Measurements from ENCODE around the gene ZFAND2A. TPM values are rescaled to one million over a fixed set of nuclear protein-coding genes. Genes with fewer than 3 reads are reported as not detected.

The ZFAND2A gene
- total and polyA plus RNA-seq, 2 experiments from 2014 or later = 15.3 to 29.2 TPM

DNA sequence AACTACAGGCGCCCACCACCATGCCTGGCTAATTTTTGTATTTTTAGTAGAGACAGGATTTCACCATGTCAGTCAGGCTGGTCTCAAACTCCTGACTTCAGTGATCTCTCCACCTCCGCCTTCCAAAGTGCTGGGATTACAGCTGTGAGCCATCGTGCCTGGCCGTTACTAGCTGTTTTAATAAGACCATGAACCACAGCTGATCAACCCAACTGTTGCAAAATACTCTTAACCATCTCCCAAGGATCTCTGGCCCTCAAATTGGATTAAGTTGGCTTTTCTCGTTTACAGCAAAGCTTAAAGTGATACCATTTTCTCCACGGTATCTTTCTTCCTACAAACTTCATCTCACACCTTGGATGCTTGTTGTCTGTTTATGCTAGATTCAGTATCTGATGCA is 18.3 kb downstream of the ZFAND2A start:
- Mint-ChIP-seq H3K36me3 (ENCODE audit: low read depth) (no peaks in the 10 kb centered on the region), H3K27me3 (ENCODE audit: insufficient read depth, low read depth, poor library complexity) (peaks cover 4% of the 10 kb centered on the region), H3K27ac (no peak overlapping the region), H3K9me3 (no peaks in the 10 kb centered on the region; the same call in 2 of the 3 replicates), H3K4me3 (no peak overlapping the region), H3K4me1 (peaks cover 6% of the 10 kb centered on the region; the same call in 2 of the 3 replicates)
- H3K79me2 ChIP-seq (replicated peaks; ENCODE audit: insufficient read depth) = peaks cover 11% of the 10 kb centered on the region
- no peak overlapping the region for H3K4me2 ChIP-seq
- H3F3A ChIP-seq (replicated peaks; ENCODE audit: low read depth) = peaks cover 4% of the 10 kb centered on the region; the same call in 1 of the 2 replicates
- H4K20me1 ChIP-seq (replicated peaks; ENCODE audit: insufficient read depth) = no peaks in the 10 kb centered on the region; the same call in 1 of the 2 replicates
- TF ChIP-seq NANOG (IDR thresholded peaks at IDR 0.05; ENCODE audit: borderline replicate concordance) (no peak), EZH2 (IDR thresholded peaks at IDR 0.05; ENCODE audit: low read depth, unreplicated experiment) (no peak), JUNB (IDR thresholded peaks at IDR 0.05; ENCODE audit: unreplicated experiment) (no peak)
- TF ChIP-seq, protein P1, sequence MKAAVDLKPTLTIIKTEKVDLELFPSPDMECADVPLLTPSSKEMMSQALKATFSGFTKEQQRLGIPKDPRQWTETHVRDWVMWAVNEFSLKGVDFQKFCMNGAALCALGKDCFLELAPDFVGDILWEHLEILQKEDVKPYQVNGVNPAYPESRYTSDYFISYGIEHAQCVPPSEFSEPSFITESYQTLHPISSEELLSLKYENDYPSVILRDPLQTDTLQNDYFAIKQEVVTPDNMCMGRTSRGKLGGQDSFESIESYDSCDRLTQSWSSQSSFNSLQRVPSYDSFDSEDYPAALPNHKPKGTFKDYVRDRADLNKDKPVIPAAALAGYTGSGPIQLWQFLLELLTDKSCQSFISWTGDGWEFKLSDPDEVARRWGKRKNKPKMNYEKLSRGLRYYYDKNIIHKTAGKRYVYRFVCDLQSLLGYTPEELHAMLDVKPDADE (IDR thresholded peaks at IDR 0.05) = no peak
- TF ChIP-seq, protein P2, sequence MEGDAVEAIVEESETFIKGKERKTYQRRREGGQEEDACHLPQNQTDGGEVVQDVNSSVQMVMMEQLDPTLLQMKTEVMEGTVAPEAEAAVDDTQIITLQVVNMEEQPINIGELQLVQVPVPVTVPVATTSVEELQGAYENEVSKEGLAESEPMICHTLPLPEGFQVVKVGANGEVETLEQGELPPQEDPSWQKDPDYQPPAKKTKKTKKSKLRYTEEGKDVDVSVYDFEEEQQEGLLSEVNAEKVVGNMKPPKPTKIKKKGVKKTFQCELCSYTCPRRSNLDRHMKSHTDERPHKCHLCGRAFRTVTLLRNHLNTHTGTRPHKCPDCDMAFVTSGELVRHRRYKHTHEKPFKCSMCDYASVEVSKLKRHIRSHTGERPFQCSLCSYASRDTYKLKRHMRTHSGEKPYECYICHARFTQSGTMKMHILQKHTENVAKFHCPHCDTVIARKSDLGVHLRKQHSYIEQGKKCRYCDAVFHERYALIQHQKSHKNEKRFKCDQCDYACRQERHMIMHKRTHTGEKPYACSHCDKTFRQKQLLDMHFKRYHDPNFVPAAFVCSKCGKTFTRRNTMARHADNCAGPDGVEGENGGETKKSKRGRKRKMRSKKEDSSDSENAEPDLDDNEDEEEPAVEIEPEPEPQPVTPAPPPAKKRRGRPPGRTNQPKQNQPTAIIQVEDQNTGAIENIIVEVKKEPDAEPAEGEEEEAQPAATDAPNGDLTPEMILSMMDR (conservative IDR thresholded peaks at IDR 0.05; ENCODE audit: low read depth in 2 of 2) = no peak
- no peak overlapping the region for H3K27ac ChIP-seq (ENCODE audit: low read depth)
- H3K4me1 ChIP-seq (ENCODE audit: insufficient read depth) = peaks cover 7% of the 10 kb centered on the region
- no peaks in the 10 kb centered on the region for H3K27me3 ChIP-seq (ENCODE audit: insufficient read depth)
- no peaks in the 10 kb centered on the region for H3K36me3 ChIP-seq (ENCODE audit: insufficient read depth)
- H3K4me3 ChIP-seq = no peak overlapping the region
- DNase-seq (ENCODE audit: low spot score) = no peak
- ATAC-seq = no peak
- H2AFZ ChIP-seq = no peak overlapping the region
- H3K9me2 ChIP-seq (ENCODE audit: insufficient read depth) = no peaks in the 10 kb centered on the region

DNA sequence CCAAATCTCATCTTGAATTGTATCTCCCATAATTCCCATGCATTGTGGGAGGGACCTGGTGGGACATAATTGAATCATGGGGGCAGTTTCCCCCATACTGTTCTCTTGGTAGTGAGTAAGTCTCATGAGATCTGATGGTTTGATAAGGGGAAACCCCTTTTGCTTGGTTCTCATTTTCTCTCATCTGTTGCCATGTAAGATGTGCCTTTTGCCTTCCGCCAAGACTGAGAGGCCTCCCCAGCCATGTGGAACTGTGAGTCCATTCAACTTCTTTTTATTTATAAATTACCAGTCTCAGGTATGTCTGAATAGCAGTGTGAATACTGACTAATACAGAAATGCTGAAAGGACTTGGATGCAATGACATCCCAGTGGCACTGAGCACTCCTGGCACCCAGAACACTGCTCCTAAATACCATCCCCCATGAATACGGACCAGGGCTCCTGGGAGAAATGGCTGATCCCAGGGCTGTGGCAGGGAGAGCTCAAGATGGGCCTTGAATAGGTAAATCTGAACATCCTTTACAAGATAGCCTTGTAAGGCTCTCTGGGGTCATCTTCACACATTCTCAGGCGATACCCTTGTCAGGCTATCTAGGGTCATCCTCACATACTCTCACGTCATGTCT is 19.4 kb downstream of the ZFAND2A start:
- Histone ChIP-seq H4K20me1 (replicated peaks; ENCODE audit: insufficient read depth) (no peaks in the 10 kb centered on the region; the same call in 1 of the 2 replicates), H3K9me2 (ENCODE audit: insufficient read depth) (no peaks in the 10 kb centered on the region), H3K36me3 (ENCODE audit: insufficient read depth) (no peaks in the 10 kb centered on the region), H3K27me3 (ENCODE audit: insufficient read depth) (no peaks in the 10 kb centered on the region), H3K4me3 (no peak overlapping the region), H3F3A (replicated peaks; ENCODE audit: low read depth) (peaks cover 4% of the 10 kb centered on the region; the same call in 1 of the 2 replicates), H3K27ac (ENCODE audit: low read depth) (no peak overlapping the region), H3K79me2 (replicated peaks; ENCODE audit: insufficient read depth) (peaks cover 12% of the 10 kb centered on the region), H3K4me1 (ENCODE audit: insufficient read depth) (peaks cover 8% of the 10 kb centered on the region), H2AFZ (no peak overlapping the region), H3K4me2 (no peak overlapping the region)
- H3K4me1 Mint-ChIP-seq = peaks cover 8% of the 10 kb centered on the region; the same call in 2 of the 3 replicates
- no peaks in the 10 kb centered on the region for H3K36me3 Mint-ChIP-seq (ENCODE audit: low read depth)
- ATAC-seq (no peak), DNase-seq (ENCODE audit: low spot score) (no peak)
- H3K4me3 Mint-ChIP-seq = no peak overlapping the region
- H3K27me3 Mint-ChIP-seq (ENCODE audit: insufficient read depth, low read depth, poor library complexity) = peaks cover 4% of the 10 kb centered on the region
- no peak overlapping the region for H3K27ac Mint-ChIP-seq
- no peaks in the 10 kb centered on the region; the same call in 2 of the 3 replicates for H3K9me3 Mint-ChIP-seq
- TF ChIP-seq STAT1 (IDR thresholded peaks at IDR 0.05; ENCODE audit: unreplicated experiment) = no peak
- TF ChIP-seq POLR2AphosphoS5 (IDR thresholded peaks at IDR 0.05; ENCODE audit: low read depth) = no peak
- TF ChIP-seq, protein P3, sequence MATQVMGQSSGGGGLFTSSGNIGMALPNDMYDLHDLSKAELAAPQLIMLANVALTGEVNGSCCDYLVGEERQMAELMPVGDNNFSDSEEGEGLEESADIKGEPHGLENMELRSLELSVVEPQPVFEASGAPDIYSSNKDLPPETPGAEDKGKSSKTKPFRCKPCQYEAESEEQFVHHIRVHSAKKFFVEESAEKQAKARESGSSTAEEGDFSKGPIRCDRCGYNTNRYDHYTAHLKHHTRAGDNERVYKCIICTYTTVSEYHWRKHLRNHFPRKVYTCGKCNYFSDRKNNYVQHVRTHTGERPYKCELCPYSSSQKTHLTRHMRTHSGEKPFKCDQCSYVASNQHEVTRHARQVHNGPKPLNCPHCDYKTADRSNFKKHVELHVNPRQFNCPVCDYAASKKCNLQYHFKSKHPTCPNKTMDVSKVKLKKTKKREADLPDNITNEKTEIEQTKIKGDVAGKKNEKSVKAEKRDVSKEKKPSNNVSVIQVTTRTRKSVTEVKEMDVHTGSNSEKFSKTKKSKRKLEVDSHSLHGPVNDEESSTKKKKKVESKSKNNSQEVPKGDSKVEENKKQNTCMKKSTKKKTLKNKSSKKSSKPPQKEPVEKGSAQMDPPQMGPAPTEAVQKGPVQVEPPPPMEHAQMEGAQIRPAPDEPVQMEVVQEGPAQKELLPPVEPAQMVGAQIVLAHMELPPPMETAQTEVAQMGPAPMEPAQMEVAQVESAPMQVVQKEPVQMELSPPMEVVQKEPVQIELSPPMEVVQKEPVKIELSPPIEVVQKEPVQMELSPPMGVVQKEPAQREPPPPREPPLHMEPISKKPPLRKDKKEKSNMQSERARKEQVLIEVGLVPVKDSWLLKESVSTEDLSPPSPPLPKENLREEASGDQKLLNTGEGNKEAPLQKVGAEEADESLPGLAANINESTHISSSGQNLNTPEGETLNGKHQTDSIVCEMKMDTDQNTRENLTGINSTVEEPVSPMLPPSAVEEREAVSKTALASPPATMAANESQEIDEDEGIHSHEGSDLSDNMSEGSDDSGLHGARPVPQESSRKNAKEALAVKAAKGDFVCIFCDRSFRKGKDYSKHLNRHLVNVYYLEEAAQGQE (IDR thresholded peaks at IDR 0.05; ENCODE audit: unreplicated experiment) = no peak
- TF ChIP-seq CREB1 (CRISPR knock-in tag; IDR thresholded peaks at IDR 0.05; ENCODE audit: low read depth) = no peak
- no peak for TF ChIP-seq EZH2 (IDR thresholded peaks at IDR 0.05; ENCODE audit: low read depth, unreplicated experiment)
- TF ChIP-seq EZH2phosphoT487 (IDR thresholded peaks at IDR 0.05; ENCODE audit: unreplicated experiment) = no peak
- TF ChIP-seq ZNF114 (CRISPR knock-in tag; IDR thresholded peaks at IDR 0.05) = no peak
- TF ChIP-seq, protein P2 (conservative IDR thresholded peaks at IDR 0.05; ENCODE audit: low read depth in 2 of 2) = no peak
- TF ChIP-seq ZNF331 (CRISPR knock-in tag; IDR thresholded peaks at IDR 0.05; ENCODE audit: low read depth) = no peak
- TF ChIP-seq JUNB (IDR thresholded peaks at IDR 0.05; ENCODE audit: unreplicated experiment) = no peak
- TF ChIP-seq, protein P1 (IDR thresholded peaks at IDR 0.05) = no peak

All from GM23338 (cell line).